GM18498 (cell line): ENCODE measurements around the gene PACS1.
"Not testable (repeated sequence)": the region's sequence is repeated elsewhere in the genome, so short reads cannot be mapped to it uniquely, and the experiment has no call there.

Experiments
- ATAC-seq: cut with Tn5 transposase; IDR thresholded peaks from one replicate; pipeline ENCODE4 v1.9.1; 2021; ENCODE audit warnings: mild to moderate bottlenecking, moderate library complexity; ENCODE audit not compliant: unreplicated experiment

The PACS1 gene

DNA sequence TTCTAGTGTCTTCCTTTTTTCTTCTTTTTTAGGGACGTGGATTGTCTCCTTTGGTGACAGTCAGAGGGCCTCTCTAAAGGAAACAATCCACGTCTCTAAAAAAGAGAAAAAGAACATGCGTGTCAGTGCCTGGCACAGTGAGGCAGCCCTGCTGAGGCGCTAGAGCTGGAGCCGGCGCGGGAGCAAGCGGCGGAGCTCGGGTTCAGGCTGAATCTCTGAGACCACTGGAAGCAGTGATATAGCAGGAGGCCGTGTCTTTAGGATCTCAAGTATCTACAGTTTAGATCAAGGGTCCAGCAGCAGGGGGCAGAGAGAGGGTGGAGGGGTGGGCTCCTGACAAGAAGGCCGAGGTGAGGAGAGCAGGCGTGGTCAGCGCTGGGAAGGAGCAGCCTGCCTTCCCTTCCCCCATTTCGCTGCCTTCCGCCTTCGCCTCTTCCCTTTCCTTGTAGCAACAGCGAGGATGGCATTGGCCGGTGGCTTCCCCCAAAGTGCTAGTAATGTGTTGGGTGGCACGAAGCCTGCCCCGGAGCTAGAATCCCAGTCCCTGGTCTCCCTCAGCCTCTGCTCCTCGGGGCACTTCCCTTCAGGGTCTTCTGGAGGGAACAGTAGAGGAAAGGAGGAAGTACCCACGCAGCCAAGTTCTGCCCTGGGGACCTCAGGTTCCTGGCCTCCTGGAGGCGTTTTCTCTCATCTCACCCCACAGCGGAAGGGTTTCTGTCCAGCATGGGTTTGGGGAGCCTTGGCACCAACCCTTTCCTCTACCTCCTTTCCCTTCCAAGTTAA lies 170.1 kb downstream of the PACS1 start:
- no peak for ATAC-seq

DNA sequence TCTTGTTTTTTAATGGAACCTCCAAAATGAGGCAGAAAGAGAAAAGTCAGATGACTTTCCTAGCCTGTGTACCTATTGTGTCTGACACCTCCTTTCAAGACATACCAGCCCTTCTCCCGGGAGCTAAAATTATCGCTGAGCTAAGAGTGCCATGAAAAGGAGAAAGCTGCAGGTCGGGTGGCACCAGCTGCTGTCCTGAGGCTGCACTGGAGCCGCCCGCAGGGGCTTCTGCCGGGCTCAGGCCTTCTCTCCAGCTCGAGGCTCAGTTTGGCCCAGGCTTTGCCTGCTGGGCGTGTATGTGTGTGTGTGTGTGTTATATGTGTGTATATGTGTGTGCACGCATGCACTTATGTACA lies 170.7 kb downstream of the PACS1 start:
- no peak for ATAC-seq

DNA sequence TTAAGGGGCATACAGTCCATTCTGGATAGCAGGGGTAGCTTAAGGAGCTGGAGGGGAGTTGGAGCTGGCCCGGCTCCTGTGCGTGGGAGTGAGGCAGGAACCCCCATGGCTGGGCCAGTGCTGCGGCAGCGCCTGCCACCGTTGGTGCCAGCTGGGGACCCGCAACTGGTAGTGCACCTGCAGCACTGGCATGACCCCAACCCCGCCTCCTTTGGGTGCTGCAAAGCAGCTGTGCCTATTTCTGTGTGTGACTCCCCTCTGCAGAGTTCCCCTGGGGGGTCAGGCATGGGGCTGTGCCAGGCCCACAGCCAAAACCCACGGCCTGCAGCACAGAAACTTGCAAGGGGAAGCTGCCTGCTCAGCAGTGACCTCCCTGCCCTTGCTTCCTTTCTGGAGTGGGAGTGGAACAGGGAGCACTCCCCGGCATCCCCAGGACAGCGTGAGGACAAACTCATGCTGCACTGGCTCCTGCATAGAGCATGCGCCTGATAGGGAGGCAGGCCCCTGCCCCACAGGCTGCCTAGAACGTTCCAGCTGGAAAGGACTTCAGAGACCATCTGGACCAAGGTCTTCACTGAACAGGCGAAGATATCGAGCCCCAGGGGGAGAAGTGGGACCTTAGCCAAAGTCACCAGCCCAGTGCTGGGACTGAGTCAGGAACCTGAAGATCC lies 172.2 kb downstream of the PACS1 start:
- ATAC-seq, result no peak

DNA sequence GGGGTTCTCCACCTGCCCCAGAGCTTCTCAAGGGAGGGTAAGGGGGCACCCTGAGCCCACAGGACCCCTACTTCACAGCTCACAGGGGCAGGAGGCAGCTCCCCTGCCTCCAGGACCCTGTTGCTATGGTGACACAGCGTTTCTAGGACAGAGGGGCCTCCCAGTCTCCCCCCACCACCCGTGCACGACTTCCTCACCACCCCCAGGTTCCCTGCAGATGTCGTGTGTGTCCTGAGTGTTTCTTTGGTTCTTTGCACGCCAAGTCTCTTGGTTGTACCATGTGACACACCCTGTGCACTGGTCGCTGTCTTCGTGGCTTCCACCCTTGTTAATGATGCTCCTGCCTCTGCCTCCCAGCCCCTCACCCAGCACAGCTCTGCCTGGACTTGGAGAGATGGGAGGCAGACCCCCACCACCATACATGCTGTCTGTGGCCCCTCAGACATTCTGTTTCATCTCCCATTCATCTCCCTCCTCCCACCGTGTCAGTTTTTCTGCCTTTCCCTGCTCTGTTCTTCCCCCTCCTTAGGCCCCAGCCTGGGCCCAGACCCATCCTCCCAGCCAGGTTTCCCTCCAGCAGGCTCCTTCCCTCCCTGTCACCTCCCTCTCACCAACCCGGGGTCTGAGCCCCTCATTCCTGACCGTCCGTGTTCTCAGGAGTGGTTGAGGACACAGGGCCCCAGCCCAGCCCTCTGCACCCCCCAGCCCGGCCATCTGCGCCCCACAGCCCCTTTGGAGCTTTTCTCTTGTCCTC lies 173.9 kb downstream of the PACS1 start:
- ATAC-seq, result no peak

DNA sequence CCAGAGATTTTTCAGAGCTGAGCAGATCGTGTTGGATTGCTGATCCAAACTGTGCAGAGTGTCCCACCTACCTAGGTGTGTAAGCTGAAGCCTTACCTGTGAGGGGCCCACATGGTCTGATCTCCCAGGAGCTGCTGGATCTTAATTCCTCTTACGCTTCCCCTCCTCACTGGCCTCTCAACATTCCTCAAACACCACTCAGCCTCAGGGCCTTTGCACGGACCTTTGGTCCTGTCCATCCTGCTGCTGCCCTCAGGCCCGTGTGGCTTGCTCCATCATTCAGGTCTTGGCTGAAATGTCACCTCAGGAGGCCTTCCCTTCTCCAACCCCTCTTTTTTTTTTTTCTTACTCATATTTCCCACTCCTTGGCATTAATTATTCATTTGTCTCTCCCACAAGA lies 177.2 kb downstream of the PACS1 start:
- no peak for ATAC-seq

DNA sequence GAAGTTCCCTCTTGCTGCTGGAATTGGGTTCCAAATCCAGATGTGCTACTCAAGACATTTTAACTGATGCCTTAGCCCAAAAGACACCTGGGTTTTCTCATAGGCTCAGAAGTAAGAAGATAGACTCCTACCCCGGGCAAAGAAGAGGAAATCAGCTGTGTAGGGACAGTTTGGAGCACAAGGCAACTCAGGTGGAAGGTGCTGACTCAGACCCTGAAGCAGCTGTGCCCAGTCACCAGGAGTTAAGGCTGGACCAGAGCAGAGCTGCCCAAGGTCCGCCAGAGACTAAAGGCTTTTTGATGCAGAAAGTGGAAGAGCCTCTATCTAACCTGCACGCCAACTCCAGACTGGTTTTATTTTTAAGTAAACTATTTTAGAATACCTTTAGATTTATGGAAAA lies 177.7 kb downstream of the PACS1 start:
- no peak for ATAC-seq

DNA sequence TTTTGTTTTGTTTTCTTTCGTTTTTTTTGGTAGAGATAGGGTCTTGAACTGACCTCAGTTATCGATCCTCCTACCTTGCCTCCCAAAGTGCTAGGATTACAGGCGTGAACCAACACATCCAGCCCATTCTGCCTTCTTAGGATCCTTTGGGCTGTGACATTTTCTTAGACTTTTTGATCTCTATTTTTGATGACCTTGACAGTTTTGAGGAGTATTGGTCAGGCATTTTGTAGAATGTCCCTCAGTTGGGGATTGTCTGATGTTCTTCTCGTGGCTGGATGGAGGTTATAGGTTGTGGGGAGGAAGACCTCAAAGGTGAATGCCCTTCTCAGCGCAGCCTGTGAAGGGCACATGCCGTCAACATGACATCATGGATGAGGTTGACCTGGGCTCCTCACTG lies 178.8 kb downstream of the PACS1 start:
- no peak for ATAC-seq

DNA sequence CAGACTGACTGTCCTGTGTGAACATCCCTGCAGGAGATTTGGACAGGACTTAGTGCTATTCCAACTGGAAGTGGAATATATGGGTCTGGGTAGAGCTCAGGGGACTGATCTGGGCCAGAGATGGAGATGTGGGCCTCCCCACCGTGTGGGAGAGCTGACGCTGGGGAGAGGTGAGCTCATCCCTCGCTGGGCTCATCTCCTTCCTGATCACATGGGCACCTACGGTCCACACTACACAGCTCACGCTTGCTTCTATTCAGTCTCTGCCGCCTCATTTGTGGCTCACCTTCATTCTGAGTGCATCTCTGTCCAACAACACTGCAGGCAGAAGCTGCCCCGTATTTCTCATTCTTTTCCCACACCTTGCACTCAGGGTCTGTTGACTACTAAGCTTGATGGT lies 181.7 kb downstream of the PACS1 start:
- no peak for ATAC-seq

DNA sequence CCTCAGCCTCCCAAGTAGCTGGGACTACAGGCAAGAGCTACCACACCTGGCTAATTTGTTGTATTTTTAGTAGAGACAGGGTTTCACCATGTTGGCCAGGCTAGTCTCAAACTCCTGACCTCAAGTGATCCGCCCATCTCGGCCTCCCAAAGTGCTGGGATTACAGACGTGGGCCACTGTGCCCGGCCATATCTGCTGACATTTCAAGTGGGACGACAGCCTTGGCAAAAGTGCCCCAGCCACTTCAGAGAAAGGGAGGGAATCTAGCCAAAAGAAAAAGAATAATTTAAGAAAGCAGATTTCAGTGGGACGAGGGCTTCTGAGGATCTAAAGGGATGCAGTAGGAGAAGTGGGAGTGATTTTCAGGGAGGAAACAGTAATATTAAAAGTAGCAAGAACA lies 183.0 kb downstream of the PACS1 start:
- not testable (repeated sequence) for ATAC-seq

DNA sequence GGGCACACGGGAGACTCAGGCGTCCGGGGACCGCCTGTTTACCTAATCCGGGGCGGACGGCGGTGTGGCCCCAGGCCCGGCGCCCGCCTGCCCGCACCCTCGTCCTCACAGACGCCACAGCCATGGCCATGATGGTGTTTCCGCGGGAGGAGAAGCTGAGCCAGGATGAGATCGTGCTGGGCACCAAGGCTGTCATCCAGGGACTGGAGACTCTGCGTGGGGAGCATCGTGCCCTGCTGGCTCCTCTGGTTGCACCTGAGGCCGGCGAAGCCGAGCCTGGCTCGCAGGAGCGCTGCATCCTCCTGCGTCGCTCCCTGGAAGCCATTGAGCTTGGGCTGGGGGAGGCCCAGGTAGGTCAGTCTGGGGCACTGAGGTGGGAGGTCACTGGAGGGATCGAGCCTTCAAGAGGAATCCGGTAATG lies 188.4 kb downstream of the PACS1 start:
- ATAC-seq, result no peak

DNA sequence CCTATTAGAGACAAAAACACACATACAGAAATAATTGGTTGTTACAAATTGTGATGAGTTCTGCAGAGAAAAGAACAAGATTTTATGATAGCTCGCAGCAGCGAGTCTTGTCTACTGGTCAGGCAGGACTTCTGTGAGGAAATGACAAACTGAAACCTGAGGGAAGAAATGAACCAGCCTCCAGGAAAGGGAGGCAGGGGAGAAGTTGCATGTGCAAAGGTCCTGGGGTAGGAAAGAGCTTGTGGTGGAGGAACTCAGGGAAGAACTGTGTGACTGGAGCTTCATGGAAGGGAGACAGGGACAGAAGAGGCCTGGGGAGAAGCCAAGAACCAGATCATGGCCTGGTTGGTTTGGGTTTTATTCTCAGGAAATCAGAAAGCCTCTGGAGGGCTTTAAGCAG lies 189.2 kb downstream of the PACS1 start:
- ATAC-seq, result no peak

DNA sequence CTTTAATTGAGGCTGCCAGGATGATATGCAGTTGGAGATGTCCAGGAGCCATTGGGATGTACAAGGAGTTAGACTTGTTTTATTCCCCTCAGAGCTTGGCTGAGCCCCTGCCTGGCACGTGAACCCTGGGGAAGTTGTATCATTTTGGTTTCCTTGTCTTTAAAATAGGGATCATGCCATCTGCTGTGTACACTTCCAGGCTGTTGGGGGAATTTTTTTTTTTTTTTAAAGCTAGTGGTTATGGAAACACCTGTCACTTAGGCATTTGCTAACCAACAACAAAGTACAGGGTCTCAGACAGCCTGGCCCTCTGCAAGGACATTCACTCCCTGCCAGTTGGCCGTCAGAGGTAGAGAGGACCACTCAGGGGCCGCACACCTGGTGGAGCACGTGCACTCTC lies 189.9 kb downstream of the PACS1 start:
- ATAC-seq, result no peak

DNA sequence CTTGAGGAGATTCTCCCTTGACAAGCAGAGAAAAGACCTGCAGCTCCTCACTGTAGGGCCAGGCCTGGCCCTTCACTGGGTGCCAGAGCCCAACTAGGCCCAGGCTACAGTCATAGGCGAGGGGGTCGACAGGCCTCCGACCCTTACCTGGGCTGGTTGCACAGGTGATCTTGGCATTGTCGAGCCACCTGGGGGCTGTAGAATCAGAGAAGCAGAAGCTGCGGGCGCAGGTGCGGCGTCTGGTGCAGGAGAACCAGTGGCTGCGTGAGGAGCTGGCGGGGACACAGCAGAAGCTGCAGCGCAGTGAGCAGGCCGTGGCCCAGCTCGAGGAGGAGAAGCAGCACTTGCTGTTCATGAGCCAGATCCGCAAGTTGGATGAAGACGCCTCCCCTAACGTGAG lies 191.5 kb downstream of the PACS1 start:
- no peak for ATAC-seq

DNA sequence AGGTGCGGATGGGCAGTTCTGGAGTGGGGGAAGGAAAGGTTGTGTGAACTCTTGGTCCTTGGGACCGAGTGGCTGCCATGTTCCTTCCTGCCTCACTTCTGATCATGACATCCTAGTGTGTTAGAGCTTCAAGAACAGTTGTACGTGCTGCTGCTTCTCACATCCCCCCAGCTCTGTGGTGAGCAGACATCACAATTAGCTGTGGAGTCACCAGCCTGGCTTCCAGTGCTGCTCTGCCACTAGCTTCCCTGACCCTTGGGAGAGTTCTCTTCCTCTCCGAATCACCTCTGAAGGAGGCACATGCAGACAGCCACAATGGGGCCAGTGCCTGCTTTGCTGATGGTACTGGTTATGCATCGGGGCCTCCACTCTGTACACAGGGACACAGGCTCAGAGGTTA lies 192.1 kb downstream of the PACS1 start:
- no peak for ATAC-seq

DNA sequence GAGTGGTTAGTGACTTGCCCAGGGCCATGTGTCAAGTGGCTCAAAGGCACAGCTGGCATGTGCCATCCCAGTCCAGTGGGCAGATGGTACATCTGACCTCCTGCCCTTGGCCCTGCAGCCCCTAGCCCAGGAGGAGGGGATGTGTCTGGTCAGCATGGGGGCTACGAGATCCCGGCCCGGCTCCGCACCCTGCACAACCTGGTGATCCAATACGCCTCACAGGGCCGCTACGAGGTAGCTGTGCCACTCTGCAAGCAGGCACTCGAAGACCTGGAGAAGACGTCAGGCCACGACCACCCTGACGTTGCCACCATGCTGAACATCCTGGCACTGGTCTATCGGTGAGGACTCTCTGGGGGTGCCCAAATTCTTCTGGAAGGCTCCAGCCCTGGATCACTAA lies 192.6 kb downstream of the PACS1 start:
- ATAC-seq, result no peak

DNA sequence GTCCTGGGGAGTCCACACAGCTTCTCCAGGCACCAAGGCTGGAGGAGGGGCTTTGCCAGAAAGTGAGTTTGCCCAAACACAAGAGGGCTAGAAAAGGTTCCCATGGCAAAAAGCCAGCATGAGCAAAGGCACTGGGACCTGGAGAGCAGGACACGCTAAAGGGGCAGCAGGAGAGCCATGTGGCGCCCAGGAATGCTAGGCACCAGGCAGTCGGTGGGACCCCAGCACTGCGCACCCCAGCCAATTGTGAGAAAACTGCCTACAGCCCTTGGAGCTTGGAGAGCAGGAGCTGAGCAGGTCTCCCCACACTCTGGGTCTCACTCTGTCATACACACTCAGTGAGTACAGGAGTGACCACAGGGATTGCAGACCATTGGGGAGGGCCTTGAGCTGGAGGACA lies 193.2 kb downstream of the PACS1 start:
- no peak for ATAC-seq

DNA sequence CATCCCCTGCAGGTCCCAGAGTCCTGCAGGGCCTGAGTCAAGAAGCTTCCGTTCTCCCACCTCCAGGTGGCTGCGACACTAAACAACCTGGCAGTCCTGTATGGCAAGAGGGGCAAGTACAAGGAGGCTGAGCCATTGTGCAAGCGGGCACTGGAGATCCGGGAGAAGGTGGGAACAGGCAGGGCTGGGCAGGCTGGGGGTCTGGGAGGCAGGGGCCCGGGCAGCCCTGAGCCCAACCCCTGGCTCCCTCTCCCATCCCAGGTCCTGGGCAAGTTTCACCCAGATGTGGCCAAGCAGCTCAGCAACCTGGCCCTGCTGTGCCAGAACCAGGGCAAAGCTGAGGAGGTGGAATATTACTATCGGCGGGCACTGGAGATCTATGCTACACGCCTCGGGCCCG lies 193.7 kb downstream of the PACS1 start:
- no peak for ATAC-seq

DNA sequence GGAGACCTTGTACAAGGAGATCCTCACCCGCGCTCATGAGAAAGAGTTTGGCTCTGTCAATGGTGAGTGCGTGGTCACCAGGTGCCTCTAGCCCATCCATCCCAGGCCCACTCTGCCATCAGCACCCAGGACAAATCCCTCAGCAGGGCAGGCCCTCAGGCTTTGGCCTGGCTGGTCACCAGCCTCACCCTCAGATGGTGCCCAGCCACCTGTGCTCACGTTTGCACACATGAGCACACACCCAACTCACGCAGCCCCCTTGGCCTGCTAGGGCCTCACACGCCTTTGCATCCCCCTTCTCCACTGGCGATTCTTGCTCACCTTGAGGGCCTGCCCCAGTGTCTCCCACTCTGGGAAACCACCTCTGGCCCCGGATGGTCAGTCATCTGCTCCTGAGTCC lies 194.3 kb downstream of the PACS1 start:
- ATAC-seq, result no peak

DNA sequence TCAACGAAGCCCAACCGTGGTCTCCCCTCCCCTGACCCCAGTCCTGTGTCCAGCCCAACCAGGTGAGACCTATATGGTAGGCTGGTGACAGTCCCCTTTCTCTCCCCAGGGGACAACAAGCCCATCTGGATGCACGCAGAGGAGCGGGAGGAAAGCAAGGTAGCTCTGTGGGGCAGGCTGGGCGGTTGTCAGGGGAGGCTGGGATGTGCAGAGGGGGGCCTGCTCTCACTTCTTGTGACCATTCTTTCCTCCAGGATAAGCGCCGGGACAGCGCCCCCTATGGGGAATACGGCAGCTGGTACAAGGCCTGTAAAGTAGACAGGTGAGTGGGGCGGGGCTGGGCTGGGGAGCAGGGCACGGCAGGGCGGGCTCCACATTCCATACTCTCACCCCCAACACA lies 194.8 kb downstream of the PACS1 start:
- ATAC-seq, result no peak

DNA sequence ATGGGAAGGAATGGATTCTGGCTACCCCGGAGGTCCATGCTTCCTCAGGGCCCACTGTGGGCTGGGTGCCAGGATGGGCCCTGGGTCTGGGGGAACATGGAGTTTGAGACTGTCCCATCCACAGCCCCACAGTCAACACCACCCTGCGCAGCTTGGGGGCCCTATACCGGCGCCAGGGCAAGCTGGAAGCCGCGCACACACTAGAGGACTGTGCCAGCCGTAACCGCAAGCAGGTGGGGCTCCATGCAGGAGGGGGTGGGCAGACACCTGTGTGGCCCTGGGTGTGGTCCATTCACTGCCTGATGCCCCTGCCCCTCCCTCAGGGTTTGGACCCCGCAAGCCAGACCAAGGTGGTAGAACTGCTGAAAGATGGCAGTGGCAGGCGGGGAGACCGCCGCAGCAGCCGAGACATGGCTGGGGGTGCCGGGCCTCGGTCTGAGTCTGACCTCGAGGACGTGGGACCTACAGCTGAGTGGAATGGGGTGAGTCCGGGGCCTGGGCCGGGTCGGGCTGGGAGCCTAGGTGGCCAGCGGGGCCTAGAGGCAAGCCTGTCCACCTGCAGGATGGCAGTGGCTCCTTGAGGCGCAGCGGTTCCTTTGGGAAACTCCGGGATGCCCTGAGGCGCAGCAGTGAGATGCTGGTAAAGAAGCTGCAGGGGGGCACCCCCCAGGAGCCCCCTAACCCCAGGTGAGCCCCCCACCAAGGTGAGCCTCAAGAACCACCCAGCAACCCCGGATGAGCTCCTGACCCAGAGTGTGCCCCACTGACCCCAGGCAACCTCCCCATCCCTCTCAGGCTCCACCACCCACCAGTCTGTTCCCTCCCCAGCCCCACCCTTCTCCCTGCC lies 195.7 kb downstream of the PACS1 start:
- ATAC-seq, result no peak

DNA sequence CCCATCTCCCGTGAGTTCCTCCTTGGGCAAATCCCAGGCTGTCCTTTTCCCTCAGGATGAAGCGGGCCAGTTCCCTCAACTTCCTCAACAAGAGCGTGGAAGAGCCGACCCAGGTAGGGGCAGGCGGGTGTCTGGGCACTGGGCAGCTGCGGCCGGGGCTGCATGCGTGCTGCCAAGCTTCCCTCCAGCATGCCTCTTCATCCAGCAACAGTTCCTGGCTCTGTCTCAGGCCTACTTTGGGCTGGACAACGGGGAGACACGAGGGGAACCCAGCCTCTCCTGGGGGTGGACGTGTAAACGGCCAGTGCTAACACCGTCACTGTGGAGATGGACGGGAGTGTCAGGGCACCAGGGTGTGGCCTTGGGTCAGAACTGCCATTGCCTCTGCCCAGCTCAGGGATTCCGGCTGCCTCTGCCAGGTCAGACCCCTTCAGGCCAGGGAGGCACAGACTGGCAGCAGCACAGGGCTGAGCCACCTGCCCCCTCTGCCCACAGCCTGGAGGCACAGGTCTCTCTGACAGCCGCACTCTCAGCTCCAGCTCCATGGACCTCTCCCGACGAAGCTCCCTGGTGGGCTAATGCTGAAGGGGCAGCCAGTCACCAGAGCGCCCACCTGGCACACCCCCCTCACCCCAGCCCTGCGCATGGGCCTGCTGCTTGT lies 196.4 kb downstream of the PACS1 start:
- ATAC-seq, result no peak
